Thyroid gland (tissue), 4 donors: Measurements from ENCODE around the gene PCDHGA4.
A peak's percentile ranks its signal among the peaks of the same experiment; 100 is the strongest.
"Not testable (repeated sequence)": the region's sequence is repeated elsewhere in the genome, so short reads cannot be mapped to it uniquely, and the experiment has no call there.

Experiments used
- POLR2A ChIP-seq, 2 donors: fragments of 450-650 bp; IDR thresholded peaks; one replicate each; pipeline ENCODE4 v1.6.1; 2017; ENCODE audit warnings: antibody characterized with exemption in 2 of 2, mild to moderate bottlenecking in 2 of 2, moderate library complexity in 1 of 2
- TF ChIP-seq, protein P1 (sequence below), 6 experiments: fragments of 200-600 bp in 3 of 6; fragments of 450-650 bp in 3 of 6; sonication (generic) in 3 of 6; IDR thresholded peaks; one replicate each; pipeline ENCODE4 v1.5.1; 2016 to 2019; ENCODE audit warnings: antibody characterized with exemption in 6 of 6, mild to moderate bottlenecking in 2 of 6, inconsistent platforms in 1 of 6, moderate library complexity in 1 of 6

DNA sequence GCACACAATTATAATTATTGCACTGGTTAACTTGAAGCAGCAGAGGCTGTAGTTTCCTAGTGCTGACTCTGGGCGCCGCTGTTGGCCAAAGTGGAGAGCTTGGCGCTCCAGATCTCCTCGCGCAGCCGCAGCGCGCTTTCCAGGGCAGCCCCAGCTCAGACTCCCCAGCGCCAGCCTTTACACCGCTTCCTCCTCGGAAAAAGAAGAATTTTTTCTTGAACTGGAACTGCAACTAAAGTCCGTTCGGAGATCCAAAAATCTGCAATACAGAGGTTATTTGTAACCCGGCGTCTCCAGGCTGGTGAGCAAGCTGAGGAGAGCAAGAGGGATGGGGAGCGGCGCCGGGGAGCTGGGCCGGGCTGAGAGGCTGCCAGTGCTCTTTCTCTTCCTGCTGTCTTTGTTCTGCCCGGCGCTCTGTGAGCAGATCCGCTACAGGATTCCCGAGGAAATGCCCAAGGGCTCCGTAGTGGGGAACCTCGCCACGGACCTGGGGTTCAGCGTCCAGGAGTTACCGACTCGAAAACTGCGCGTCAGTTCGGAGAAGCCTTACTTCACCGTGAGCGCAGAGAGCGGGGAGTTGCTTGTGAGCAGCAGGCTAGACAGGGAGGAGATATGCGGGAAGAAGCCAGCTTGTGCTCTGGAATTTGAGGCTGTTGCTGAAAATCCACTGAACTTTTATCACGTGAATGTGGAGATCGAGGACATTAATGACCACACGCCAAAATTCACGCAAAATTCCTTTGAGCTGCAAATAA, 32.9 kb downstream of the PCDHGA4 start, which contains the start of gene PCDHGB4:
- TF ChIP-seq, protein P1, sequence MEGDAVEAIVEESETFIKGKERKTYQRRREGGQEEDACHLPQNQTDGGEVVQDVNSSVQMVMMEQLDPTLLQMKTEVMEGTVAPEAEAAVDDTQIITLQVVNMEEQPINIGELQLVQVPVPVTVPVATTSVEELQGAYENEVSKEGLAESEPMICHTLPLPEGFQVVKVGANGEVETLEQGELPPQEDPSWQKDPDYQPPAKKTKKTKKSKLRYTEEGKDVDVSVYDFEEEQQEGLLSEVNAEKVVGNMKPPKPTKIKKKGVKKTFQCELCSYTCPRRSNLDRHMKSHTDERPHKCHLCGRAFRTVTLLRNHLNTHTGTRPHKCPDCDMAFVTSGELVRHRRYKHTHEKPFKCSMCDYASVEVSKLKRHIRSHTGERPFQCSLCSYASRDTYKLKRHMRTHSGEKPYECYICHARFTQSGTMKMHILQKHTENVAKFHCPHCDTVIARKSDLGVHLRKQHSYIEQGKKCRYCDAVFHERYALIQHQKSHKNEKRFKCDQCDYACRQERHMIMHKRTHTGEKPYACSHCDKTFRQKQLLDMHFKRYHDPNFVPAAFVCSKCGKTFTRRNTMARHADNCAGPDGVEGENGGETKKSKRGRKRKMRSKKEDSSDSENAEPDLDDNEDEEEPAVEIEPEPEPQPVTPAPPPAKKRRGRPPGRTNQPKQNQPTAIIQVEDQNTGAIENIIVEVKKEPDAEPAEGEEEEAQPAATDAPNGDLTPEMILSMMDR (IDR thresholded peaks at IDR 0.05), result peak in 4 of 6 experiments; percentile 41 to 58 (median 47)
- not testable (repeated sequence) for TF ChIP-seq POLR2A (IDR thresholded peaks at IDR 0.05)
